Prostate gland (tissue), 2 donors: Measurements from ENCODE around the gene LHFPL5. TPM values are rescaled to one million over a fixed set of nuclear protein-coding genes. Genes with fewer than 3 reads are reported as not detected.

Experiments used
- DNase-seq: peaks from one replicate; pipeline ENCODE4 v3.0.0-alpha.2; 2019; ENCODE audit warnings: low spot score
- H3K27ac ChIP-seq, 2 donors: fragments of 200-600 bp; sonication (generic); 2 replicates each; pipeline ENCODE4 v1.5.1; 2017 to 2019
- H3K27me3 ChIP-seq: fragments of 200-600 bp; sonication (generic); replicated peaks from 2 replicates; pipeline ENCODE4 v1.5.1; 2019; ENCODE audit not compliant: insufficient read depth
- H3K36me3 ChIP-seq, 2 donors: fragments of 200-600 bp; sonication (generic); 1 replicate in 1 of 2; 2 replicates in 1 of 2; pipeline versions ENCODE4 v1.5.1 to v1.8.1; 2017 to 2019
- H3K4me1 ChIP-seq: fragments of 200-600 bp; sonication (generic); replicated peaks from 2 replicates; pipeline ENCODE4 v1.5.1; 2019
- H3K4me3 ChIP-seq, 2 donors: fragments of 200-600 bp; sonication (generic); 2 replicates each; pipeline ENCODE4 v1.5.1; 2017 to 2019
- H3K9me3 ChIP-seq: fragments of 200-600 bp; sonication (generic); 2 replicates; pipeline ENCODE4 v1.5.1; 2017
- CTCF ChIP-seq, 4 experiments: fragments of 200-600 bp in 2 of 4; fragments of 450-650 bp in 2 of 4; sonication (generic) in 2 of 4; IDR thresholded peaks; 1 replicate in 3 of 4; 2 replicates in 1 of 4; pipeline ENCODE4 v1.5.1; 2016 to 2019; ENCODE audit warnings: antibody characterized with exemption in 4 of 4, mild to moderate bottlenecking in 2 of 4, moderate library complexity in 2 of 4
- POLR2A ChIP-seq: fragments of 450-650 bp; IDR thresholded peaks from one replicate; pipeline ENCODE4 v1.6.1; 2016; ENCODE audit warnings: antibody characterized with exemption, mild to moderate bottlenecking
- POLR2AphosphoS5 ChIP-seq: sonication (generic); formaldehyde crosslinking; IDR thresholded peaks from one replicate; pipeline ENCODE4 v1.6.1; 2017; ENCODE audit warnings: antibody characterized with exemption
- WGBS: methylation state at CpG from one replicate; pipeline ENCODE4 v1.1.5; 2018; 5-methylcytosine and 5-hydroxymethylcytosine counted together
- intact Hi-C: fragments of 100-400 bp; cut with DNase I; formaldehyde crosslinking; loops from one replicate; pipeline ENCODE4 v1.14.2; 2022
- total RNA-seq, 2 donors: library from RNA; depleted of rRNA; stranded (reverse); fragments of >200 nt; gene quantifications; one replicate each; pipeline ENCODE4 v1.1.0, GENCODE V29; 2016

The LHFPL5 gene
- not detected for total RNA-seq

GRCh38 chr6:35804996-35805736, at the start of gene LHFPL5:
Gene LHFPL5 (plus strand): TSS chr6:35805352. CDS start chr6:35805671, 319 bp downstream.
- H3K36me3 ChIP-seq, result no peaks in the 10 kb centered on the region
- H3K4me1 ChIP-seq, result no peaks in the 10 kb centered on the region
- H3K27ac ChIP-seq, result no peak within 1 kb of the TSS
- no peaks in the 10 kb centered on the region for H3K9me3 ChIP-seq
- 28% methylated on average over 15 of the region's 40 CpGs for WGBS
- intact Hi-C loops, result no loop called here
- TF ChIP-seq POLR2A, result no peak
- no peak for TF ChIP-seq POLR2AphosphoS5
- no peak for TF ChIP-seq CTCF (IDR thresholded peaks at IDR 0.05)
- DNase-seq, result no peak
- H3K27me3 ChIP-seq, result no peaks in the 10 kb centered on the region
- H3K4me3 ChIP-seq, result peak within 1 kb of the TSS in 1 of 2 donors; percentile 7

DNA sequence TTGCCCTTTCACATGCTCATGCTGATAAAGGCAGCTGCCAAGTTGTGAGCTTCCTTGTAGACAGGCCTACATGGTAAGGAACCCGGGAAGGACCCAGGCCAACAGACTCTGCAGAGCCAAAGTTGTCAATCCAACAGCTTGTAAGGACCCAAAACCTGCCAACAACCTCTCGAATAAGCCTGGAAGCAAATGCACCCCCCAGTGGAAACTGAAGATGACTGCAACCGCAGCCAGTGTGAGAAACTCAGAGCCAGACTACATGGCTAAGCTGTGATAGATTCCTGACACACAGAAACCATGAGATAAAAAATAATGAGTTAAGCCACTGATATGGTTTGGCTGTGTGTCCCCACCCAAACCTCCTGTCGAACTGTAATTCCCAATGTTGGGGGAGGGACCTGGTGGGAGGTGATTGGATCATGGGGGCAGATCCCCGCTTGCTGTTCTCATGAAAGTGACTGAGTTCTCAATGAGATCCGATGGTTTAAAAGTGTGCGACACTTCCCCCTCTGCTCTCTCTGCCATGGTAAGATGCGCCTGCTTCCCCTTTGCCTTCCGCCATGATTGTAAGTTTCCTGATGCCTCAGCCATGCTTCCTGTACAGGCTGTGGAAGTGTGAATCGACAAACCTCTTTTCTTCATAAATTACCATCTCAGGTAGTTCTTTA, 47.6 kb upstream of the LHFPL5 start:
- Histone ChIP-seq H3K4me3 (no peak overlapping the region), H3K27me3 (no peaks in the 10 kb centered on the region), H3K27ac (no peak overlapping the region), H3K36me3 (no peaks in the 10 kb centered on the region), H3K9me3 (no peaks in the 10 kb centered on the region), H3K4me1 (no peaks in the 10 kb centered on the region)
- 56% methylated on average over 10 of the region's 10 CpGs for WGBS
- intact Hi-C loops, result no loop called here
- TF ChIP-seq POLR2AphosphoS5 (no peak), CTCF (IDR thresholded peaks at IDR 0.05) (no peak), POLR2A (no peak)
- no peak for DNase-seq

- no peaks in the 10 kb centered on the region for H3K27me3 ChIP-seq
- intact Hi-C loops, result no loop called here
- H3K27ac ChIP-seq, result no peak overlapping the region
- H3K9me3 ChIP-seq, result no peaks in the 10 kb centered on the region
- DNase-seq, result no peak
- 81% methylated on average over 3 of the region's 3 CpGs for WGBS
- H3K4me1 ChIP-seq, result no peaks in the 10 kb centered on the region
- H3K4me3 ChIP-seq, result no peak overlapping the region
- no peaks in the 10 kb centered on the region for H3K36me3 ChIP-seq
- TF ChIP-seq CTCF (IDR thresholded peaks at IDR 0.05) (no peak), POLR2AphosphoS5 (no peak), POLR2A (no peak)
Observed at GRCh38 chr6:35759426-35759825, 45.7 kb upstream of the LHFPL5 start.

GRCh38 chr6:35765739-35766138, 39.4 kb upstream of the LHFPL5 start:
- Histone ChIP-seq H3K27me3 (no peaks in the 10 kb centered on the region), H3K36me3 (no peaks in the 10 kb centered on the region), H3K4me3 (no peak overlapping the region), H3K27ac (no peak overlapping the region), H3K4me1 (no peaks in the 10 kb centered on the region), H3K9me3 (no peaks in the 10 kb centered on the region)
- DNase-seq, result no peak
- 85% methylated on average over 23 of the region's 23 CpGs for WGBS
- intact Hi-C loops, result no loop called here
- TF ChIP-seq POLR2AphosphoS5, result no peak
- no peak for TF ChIP-seq POLR2A
- TF ChIP-seq CTCF (IDR thresholded peaks at IDR 0.05), result no peak

- Histone ChIP-seq H3K27me3 (no peaks in the 10 kb centered on the region), H3K9me3 (no peaks in the 10 kb centered on the region), H3K4me3 (no peak overlapping the region), H3K4me1 (no peaks in the 10 kb centered on the region), H3K27ac (no peak overlapping the region), H3K36me3 (no peaks in the 10 kb centered on the region)
- TF ChIP-seq POLR2AphosphoS5 (no peak), POLR2A (no peak), CTCF (IDR thresholded peaks at IDR 0.05) (no peak)
- no peak for DNase-seq
- intact Hi-C loops, result no loop called here
- WGBS, result 84% methylated on average over 4 of the region's 4 CpGs
Observed at GRCh38 chr6:35769211-35769610, 35.9 kb upstream of the LHFPL5 start.
